Activated gamma-delta T cell (primary cell): Measurements from ENCODE around the gene AQP9.
"Not testable (repeated sequence)": the region's sequence is repeated elsewhere in the genome, so short reads cannot be mapped to it uniquely, and the experiment has no call there.

Source experiments
- DNase-seq: peaks from one replicate; lab custom pipeline; 2025; lab: John Stamatoyannopoulos, UW

The AQP9 gene

DNA sequence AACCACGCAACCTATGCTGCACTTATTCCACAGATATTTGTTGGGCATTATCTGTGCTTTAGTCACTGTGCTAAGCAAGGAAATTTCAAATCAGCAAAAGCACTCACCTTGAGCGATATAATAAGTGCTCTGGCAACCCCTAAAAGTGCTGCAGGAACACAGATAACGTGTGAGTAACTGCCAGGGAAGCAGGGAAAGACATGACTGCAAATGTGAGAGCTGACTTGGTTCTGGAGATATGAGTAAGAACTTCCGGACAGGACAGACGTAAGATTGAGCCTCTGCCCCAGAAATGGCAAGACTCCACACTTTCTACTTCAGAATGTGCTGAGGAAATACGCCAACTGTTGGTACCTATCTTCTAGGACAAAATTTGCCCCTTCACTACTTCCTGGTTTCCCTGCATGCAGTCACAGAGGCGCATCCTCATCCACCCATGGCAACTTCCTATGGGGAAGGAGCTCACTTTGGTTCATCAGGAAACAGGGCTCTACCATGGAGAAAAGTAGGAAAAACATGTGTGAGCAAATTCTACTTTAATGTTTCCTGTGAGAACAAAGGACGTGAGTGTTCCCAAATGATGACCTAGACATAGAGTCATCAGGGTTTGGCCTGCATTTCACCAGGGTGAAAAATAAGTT lies 41.7 kb downstream of the AQP9 start:
- no peak for DNase-seq

DNA sequence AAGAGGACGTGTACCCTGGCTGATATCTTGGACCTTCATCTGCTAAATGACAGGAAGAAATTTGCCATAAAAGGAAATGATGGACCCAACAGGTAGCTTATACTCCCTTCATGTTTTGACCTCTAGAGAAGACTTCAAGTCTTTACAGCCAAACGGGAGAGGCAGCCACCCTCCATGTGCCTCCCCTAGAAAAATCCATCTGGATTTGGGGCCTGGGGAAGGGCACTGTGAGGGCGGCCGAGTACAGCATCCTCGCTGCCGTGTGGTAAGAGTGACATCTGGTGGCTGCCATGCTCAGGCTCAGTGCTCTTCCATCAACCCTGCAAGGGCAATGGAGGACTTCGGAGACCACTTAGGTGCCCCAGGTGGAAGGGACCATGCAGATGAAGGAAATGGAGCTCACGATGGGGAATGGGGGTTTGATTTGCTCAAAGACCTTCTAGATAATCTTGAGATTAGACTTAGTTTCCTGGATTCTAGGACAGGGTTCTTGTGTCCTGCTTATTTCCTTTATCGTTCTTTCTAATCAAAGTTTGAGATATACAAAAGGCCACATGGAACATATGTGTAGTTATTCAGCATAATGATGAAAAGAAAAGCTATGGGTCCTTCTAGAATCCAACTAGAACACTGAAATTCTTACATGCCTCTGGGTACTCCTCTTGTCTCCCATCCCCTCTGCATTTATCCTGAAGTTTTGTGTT lies 44.4 kb downstream of the AQP9 start:
- DNase-seq: no peak

DNA sequence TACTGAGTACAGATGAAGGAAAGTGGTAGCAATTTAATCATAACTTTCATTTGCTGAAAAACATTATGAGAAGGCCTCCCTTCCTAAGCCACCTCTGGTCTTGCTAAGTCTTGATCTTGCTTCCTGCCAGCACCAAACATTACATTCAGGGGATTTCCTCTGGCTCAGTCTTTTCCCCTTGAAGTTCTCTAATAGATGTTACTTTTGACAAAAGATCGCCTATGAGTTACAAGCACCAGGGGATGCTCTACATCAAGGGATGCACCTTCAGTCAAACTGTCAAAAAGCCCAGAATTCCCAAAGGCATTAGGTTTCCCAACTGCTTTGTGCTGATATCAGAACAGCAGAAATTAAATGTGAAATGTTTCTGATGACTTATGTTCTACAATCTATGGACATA lies 47.3 kb downstream of the AQP9 start:
- no peak for DNase-seq

DNA sequence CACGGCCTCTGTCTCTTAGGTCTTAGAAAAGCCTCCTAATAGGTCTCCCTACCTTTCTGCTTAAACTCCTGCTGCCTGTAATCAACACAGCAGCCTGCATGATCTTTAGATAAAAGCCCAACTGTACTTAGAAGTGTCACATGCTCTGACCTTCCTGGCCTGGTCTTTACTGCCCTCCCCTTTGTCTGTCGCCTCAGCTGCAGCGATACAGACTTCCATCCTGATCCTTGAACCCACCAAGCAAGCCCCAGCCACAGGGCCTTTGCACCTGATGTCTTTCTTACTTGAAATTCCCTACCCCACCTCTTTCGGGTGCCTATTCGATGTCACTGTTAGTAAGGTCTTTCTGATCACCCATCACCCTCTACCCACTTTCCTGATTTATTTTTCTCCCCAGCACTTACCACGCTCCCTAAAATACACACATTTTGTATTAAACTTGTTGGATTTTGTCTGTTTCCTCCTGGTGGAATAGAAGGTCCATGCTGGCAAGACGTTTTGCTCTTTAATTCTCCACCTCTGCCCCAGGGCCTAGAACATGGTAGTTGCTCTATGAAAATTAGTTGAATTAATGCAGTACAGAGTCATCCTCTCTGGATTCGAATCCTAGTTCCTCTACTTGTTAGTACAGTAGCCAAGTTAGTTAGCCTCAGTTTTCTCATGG lies 51.1 kb downstream of the AQP9 start:
- DNase-seq: no peak

DNA sequence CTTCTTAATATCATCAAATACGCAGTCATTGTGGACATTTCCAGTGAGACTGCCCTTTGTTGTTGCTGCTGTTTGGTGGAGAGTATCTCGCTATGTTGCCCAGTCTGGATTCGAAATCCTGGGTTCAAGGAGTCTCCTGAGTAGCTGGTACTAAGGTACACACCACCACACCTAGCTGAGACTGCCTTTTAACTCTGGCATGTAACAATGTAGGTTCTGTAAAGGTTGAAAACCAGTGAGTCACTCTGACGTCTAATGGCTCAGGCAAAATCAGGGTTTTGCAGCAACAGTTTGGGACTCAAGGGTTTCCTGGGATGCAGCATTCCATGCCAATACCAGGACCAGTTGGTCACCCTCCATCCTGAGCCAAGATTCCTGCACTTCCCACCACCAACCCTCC lies 52.2 kb downstream of the AQP9 start:
- no peak for DNase-seq

DNA sequence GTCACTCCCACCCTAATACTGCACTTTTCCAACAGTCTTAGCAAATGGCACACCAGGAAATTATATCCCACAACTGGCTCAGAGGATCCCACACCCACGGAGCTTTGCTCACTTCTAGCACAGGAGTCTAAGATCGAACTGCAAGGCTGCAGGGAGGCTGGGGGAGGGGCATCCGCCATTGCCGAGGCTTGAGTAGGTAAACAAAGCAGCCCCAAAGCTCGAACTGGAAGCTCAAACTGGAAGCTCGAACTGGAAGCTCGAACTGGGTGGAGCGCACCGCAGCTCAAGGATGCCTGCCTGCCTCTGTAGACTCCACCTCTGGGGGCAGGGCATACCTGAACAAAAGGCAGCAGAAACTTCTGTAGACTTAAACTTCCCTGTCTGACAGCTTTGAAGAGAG lies 55.5 kb downstream of the AQP9 start:
- not testable (repeated sequence) for DNase-seq

DNA sequence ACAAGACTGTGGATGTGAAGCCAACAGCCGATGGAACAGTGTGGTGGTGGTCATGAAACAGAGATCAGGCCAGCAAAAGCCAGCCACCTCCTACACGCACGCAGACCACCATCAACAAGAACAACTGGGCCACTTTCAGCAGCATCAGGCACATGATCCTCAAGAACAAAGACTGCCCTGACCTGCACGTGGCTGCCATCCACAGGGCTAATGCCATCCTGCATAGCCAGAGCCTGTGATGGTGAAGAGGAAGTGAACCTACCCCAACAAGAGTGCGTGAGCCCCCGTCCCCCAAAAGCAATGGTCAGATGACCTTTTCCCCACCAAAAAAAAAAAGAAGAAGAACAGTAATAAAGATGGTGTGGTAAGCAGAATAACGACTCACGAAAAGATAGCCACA lies 62.6 kb downstream of the AQP9 start:
- no peak for DNase-seq

DNA sequence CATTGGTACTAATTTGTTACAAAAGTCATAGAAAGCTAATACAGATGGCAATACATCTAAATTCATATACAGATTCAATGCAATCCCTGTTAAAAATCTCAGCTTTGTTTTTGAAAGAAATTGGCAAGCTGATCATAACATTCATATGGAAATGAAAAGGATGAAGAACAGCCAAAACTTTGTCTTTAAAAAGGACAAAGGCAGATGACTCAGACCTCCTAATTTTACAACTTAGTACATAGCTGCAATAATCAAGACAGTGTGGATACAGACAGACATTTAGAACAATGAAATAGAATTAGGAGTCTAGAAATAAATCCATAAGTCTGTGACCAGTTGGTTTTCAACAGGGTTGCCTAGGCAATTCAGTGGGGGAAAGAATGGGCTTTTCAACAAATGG lies 63.3 kb downstream of the AQP9 start:
- no peak for DNase-seq

DNA sequence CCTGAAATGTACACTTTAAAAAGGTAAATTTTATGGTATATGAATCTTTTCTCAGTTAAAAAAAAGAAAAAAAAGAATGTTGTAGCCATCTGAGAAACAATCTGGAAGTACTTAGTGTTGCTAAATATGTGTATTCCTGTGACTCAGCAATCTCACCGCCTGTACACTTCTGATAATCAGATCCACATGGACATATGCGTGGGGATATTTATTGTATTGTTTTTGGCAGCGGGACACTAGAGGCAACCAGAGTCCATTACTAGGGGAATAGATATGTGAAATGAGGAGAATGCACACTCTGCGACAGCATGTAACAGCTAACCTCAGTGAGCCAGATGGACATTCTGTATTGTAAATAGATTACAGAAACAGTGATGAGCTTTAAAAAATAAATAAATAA lies 65.4 kb downstream of the AQP9 start:
- DNase-seq: no peak

DNA sequence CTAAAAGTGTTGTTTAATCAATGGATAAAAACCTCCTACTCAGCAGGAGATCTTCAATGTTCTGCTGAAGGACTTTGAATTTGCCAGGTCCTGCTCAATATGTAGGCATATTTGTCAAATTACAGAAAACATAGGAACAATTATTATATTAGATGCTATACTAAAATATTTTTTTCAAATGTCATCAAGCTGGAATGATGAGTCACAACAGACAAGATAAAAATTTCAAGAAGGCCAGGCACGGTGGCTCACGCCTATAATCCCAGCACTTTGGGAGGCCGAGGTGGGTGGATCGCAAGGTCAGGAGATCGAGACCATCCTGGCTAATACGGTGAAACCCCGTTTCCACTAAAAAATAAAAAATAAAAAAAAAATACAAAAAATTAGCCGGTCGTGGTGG lies 68.0 kb downstream of the AQP9 start:
- no peak for DNase-seq

DNA sequence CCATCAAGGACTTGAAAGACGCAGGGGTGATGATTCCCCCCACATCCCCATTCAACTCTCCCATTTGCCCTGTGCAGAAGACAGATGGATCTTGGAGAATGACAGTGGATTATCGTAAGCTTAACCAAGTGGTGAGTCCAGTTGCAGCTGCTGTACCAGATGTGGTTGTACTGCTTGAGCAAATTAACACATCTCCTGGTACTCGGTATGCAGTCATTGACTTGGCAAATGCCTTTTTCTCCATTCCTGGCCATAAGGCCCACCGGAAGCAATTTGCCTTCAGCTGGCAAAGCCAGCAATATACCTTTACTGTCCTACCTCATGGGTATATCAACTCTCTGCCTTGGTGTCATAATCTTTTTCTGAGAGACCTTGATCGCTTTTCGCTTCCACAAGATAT lies 70.0 kb downstream of the AQP9 start:
- DNase-seq: not testable (repeated sequence)

DNA sequence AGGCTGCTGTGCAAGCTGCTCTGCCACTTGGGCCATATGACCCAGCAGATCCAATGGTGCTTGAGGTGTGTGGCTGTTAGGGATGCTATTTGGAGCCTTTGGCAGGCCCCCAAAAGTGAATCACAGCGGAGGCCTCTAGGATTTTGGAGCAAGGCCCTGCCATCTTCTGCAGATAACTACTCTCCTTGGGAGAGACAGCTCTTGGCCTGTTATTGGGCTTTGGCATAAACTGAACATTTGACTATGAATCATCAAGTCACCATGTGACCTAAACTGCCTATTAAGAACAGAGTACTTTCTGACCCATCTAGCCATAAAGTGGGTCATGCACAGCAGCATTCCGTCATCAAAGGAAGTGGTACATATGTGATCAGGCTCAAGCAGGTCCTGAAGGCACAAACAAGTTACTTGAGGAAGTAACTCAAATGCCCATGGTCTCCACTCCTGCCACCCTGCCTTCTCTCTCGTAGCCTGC lies 70.9 kb downstream of the AQP9 start:
- DNase-seq: not testable (repeated sequence)

DNA sequence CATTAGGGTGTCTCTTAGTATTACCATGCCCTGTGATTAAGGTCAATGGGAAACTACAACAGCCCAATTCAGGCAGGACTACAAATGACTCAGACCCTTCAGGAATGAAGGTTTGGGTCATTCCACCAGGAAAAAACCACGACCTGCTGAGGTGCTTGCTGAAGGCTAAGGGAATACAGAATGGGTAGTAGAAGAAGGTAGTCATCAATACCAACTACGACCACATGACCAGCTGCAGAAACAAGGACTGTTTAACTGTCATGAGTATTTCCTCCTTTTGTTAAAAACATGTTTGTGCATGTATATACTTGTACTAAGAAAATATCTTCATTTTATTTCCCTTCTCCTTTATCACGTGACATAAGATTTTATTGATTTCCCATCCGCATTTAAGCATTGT lies 71.8 kb downstream of the AQP9 start:
- not testable (repeated sequence) for DNase-seq

DNA sequence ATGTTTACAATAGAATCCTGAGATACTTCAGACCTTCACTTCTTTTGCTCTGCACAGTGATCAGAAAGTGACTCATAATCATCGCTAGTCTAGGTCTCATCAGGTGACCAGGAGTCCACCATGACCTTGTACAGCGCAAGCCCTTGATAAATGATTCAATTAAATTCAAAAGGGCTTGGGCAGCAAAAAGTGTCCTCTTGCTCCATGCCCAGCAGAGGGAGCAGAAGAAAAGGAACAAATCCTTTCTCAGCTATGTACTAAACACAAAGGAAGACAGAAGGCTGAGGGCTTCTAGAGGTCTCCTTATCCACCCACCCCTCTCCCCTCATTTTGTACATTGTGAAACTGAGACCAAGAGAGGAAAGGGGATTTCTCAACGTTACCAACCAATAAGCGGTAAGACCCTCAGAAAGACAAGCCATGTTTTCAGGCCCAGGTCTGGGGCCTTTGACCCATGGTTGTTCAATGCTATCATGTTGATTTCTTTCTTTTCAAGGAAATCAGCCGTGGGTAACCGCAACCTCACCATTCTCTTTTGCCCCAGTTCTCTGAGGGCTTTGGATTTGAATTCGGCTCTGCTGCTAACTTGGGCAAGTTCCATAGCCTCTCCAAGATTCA lies 74.8 kb downstream of the AQP9 start:
- DNase-seq: no peak

DNA sequence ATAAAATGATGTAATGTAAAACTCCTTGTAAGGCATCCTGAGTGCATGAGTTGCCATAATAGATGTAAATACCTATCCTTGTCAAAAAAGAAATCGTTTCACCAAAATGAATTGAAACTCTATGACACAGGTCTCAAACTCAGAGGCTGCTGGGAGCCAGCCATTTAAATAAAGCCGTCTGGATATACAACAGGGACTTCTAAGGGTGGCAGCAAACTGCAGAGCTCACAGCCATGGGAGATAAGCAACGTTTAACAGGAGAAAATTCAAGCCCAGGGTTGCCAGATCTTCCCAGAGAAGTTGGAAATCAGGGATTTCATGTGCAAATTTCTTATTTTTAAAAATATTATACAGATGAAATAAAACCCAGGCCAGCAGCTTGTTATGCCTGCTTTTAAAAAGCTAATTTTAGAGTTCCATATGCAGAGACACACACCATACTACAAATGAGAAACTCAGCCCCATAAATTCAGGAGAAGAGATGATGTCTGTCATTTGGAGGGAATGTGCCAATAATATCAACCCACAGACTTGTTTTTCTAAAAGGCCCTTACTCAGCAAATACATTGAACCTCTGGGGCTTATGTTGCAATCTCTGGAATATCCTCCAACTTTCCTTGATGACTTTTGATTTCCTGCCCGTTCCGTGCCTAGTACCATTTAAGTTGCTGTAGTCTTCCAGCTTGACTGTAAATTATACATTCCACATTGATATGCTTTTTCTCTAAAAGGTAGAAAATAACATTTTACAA lies 75.6 kb downstream of the AQP9 start:
- no peak for DNase-seq

DNA sequence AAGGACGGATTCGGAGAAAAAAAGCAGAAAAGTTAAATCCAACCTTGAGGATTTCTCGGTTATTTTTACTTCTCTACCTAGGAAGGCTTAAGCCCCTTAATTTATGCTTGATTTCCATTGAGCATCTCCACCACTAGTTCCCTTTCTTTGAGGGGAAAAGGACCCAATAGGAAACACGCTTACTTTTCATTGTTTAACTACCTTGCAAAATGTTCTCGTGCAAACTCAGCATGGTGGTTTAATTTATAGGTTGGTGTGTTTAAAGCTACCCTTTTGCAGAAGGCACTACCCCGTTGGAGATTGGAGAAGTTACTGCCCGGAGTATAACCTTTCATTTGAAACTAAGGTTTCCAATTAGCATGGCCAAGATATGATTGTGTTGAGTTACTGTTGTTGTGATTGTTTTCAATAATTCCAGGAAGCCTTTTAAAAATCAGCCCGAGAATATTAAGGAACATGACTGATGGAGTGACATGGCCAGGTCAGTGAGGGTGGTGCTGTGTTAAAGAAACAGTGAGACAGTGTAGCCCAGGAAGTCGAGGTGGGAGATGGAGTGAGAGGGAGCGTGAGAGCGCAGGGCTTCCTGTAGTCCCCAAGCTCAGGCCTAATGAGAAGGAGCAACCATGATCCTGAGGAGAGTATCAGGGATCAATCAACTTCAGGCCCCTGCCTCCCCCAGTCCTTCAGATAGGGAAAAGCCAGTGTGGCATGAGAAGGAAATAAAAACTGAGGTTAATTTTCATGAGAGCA lies 76.6 kb downstream of the AQP9 start:
- DNase-seq: no peak

DNA sequence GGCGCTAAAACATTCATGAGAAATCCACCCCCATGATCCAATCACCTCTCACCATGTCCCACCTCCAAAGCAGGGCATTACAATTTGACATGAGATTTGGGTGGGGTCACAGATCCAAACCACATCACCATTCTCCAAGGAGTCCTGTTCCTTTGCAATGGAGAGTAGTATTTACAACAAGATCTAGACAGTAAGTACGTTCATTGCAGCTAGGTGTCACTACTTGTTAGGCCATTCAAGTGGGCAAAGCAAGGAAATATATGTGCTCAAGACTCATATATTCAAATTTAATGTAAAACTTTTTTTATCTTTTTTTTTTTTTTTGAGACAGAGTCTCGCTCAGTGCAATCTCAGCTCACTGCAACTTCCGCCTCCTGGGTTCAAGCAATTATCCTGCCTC lies 79.3 kb downstream of the AQP9 start:
- no peak for DNase-seq

DNA sequence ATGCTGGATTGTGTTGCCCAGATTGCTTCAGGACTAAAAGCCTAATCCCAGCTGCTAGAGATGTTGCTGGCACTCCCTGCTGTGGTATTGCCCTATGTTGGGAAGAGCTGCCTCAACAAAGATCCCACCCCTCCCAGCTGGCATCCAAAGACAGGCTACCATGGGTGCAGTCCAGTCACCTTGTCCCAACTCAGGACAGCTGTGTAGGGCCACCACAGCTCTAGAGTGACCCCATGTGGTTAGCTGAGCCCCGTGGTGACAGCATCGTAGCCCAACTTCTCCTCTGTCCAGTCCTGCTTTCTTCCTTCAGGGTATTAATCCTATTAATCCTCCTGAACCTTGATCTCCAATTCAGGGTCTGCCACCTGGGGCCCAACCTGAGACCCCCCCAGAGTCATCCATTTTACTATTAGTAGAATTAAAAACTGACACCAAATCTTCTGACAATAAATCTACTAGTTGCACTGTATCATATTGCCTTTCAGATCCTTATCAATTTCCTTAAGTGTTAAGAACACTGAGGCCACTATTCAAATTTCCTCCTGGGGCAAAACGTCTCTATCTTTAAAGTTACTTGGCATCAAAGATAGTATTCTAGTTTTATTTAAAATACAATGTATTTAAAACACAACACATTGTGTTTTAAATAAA lies 83.5 kb downstream of the AQP9 start:
- DNase-seq: no peak

DNA sequence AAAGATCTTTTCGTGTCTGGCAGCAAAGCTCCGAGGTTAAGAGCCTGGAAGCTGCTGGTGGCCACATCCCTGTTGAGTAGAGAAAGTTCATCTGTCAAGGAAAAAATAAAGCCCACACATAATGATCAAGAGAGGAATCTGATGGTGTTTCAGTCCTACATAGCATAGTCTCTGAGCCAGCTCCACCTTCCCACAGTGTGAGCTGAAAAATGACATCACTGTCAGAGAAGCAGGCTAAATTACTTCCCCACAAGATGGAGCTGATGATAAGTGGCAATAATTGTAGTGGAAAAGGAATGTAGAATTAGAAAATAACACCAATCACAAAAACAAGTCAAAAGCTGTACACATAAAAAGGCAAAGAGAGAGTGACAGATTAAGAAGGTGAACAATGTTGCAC lies 84.5 kb downstream of the AQP9 start:
- DNase-seq: no peak

DNA sequence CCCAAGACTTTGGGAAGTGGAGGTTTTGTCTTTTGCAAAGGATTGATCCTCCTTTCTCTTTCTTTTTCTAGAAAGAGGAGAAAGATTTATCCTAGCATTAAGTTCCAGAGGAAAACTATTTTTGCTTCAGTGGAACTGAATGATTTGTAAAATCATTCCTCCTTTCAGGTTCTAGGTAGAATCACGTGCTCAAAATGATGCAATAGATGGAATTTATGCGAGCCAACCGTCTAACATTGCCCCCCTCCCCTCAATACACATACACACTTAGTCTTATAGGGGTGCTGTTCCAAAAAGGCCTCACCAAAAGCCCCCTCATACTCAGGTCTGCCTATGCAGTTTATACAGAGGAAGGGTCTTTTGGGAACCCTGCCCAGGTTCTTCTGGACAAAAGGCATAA lies 85.3 kb downstream of the AQP9 start:
- DNase-seq: no peak

DNA sequence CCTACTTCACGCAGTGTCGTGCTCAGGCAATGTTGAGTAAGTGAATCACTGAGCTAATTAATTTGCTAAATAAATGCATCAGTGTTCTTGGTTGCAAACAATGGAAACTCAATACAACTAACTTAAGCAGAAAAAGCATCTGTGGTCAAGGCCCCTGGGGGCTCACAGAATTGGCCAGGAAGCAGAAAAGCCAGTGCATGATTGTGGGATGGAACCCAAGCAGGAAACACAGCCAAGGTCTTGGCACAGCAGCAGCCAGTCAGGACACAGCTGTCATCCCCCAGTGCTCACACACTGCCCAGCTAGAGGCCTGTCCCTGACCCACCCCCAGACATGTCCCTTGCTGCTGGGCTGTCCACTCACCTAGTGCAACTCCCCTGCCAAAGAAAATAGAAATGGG lies 85.9 kb downstream of the AQP9 start:
- no peak for DNase-seq
